Lung (tissue), 12 donors: ENCODE measurements around the gene WNT9B. TPM values are rescaled to one million over a fixed set of nuclear protein-coding genes. Genes with fewer than 3 reads are reported as not detected.

Experiments used
- ATAC-seq: fragments of 200-7000 bp; cut with Tn5 transposase; one replicate; pipeline ENCODE4 v1.9.1; 2020; ENCODE audit warnings: moderate number of reproducible peaks; ENCODE audit not compliant: insufficient read depth, low FRiP score
- DNase-seq, 3 donors: peaks; one replicate each; pipeline ENCODE4 v3.0.0-alpha.2; 2013 to 2017
- H3K27ac ChIP-seq, 2 donors: one replicate each; pipeline ENCODE4 v1.5.1; 2013; ENCODE audit warnings: mild to moderate bottlenecking in 2 of 2, moderate library complexity in 2 of 2, control low read depth in 1 of 2, inconsistent platforms in 1 of 2, low read depth in 1 of 2, low read length in 1 of 2
- H3K27me3 ChIP-seq, 3 donors: one replicate each; pipeline ENCODE4 v1.5.1; 2013; ENCODE audit warnings: low read length in 2 of 3; ENCODE audit not compliant: control insufficient read depth in 3 of 3, insufficient read depth in 3 of 3
- H3K36me3 ChIP-seq, 4 donors: one replicate each; pipeline ENCODE4 v1.5.1; 2013; ENCODE audit warnings: low read length in 4 of 4, mild to moderate bottlenecking in 1 of 4, moderate library complexity in 1 of 4; ENCODE audit not compliant: control insufficient read depth in 4 of 4, insufficient read depth in 4 of 4
- H3K4me1 ChIP-seq, 5 donors: one replicate each; pipeline ENCODE4 v1.5.1; 2013; ENCODE audit warnings: low read length in 5 of 5, mild to moderate bottlenecking in 2 of 5, moderate library complexity in 1 of 5; ENCODE audit not compliant: control insufficient read depth in 5 of 5, insufficient read depth in 5 of 5
- H3K4me3 ChIP-seq: one replicate; pipeline ENCODE4 v1.5.1; 2013; ENCODE audit warnings: mild to moderate bottlenecking, control low read depth, moderate library complexity
- H3K9ac ChIP-seq, 2 donors: one replicate each; pipeline ENCODE4 v1.5.1; 2013; ENCODE audit warnings: low read length in 2 of 2, control low read depth in 1 of 2; ENCODE audit not compliant: insufficient read depth in 1 of 2
- H3K9me3 ChIP-seq, 4 donors: one replicate each; pipeline ENCODE4 v1.5.1; 2013; ENCODE audit warnings: low read length in 3 of 4, mild to moderate bottlenecking in 1 of 4, moderate library complexity in 1 of 4; ENCODE audit not compliant: control insufficient read depth in 4 of 4, insufficient read depth in 3 of 4
- CTCF ChIP-seq: IDR thresholded peaks from 2 replicates; pipeline ENCODE4 v1.5.1; 2012; ENCODE audit warnings: mild to moderate bottlenecking; ENCODE audit errors: control extremely low read depth, extremely low read depth
- WGBS, 2 donors: extraction: QIAGEN DNeasy Blood & Tissue Kit; methylation state at CpG; one replicate each; pipeline ENCODE4 v1.1.7; 2013; 5-methylcytosine and 5-hydroxymethylcytosine counted together
- polyA plus RNA-seq, 2 donors: library from polyadenylated mRNA; stranded (reverse); fragments of 200-250 nt; gene quantifications; one replicate each; pipeline ENCODE4 v1.2.1, GENCODE V29; 2013
- total RNA-seq, 2 donors: library from RNA; depleted of rRNA in 1 of 2; stranded (reverse); fragments of >200 nt in 1 of 2; gene quantifications; one replicate each; pipeline ENCODE4 v1.2.1, GENCODE V29; 2014 to 2021
- donor health status: control.
- donor health status: control.
- donor health status: Bipolar disorder and iron deficiency.
- donor health status: healthy.
- donor health status: DM: yes; HTN: yes; CAD: no.

Gene WNT9B
- total and polyA plus RNA-seq, 4 donors = 0.11 to 0.33 (median 0.17) TPM

GRCh38 chr17:46823657-46824056 lies 27.7 kb upstream of the WNT9B start:
- TF ChIP-seq CTCF = no peak
- Histone ChIP-seq H3K36me3 (no peaks in the 10 kb centered on the region), H3K9me3 (peaks cover 0 to 5% (median 0%) of the 10 kb centered on the region in 4 donors), H3K27ac (no peak overlapping the region), H3K9ac (no peak overlapping the region), H3K4me1 (peaks cover 0 to 14% (median 0%) of the 10 kb centered on the region in 5 donors), H3K27me3 (peaks cover 8 to 50% (median 39%) of the 10 kb centered on the region in 3 donors), H3K4me3 (no peak overlapping the region)
- ATAC-seq (no peak), DNase-seq (no peak)
- 73 to 85% methylated on average over 8 of the region's 8 CpGs for WGBS, 2 donors

GRCh38 chr17:46826116-46826515 lies 25.3 kb upstream of the WNT9B start:
- TF ChIP-seq CTCF = no peak
- Histone ChIP-seq H3K4me1 (peaks cover 0 to 1% (median 0%) of the 10 kb centered on the region in 5 donors), H3K36me3 (no peaks in the 10 kb centered on the region), H3K27ac (no peak overlapping the region), H3K9me3 (peaks cover 0 to 5% (median 0%) of the 10 kb centered on the region in 4 donors), H3K27me3 (peaks cover 8 to 27% (median 19%) of the 10 kb centered on the region in 3 donors), H3K9ac (no peak overlapping the region), H3K4me3 (no peak overlapping the region)
- WGBS, 2 donors = 65 to 70% methylated on average over 1 of the region's 1 CpG
- no peak for DNase-seq
- no peak for ATAC-seq

- Histone ChIP-seq H3K9me3 (peaks cover 0 to 3% (median 0%) of the 10 kb centered on the region in 4 donors), H3K4me3 (no peak overlapping the region), H3K27me3 (peaks cover 1 to 15% (median 9%) of the 10 kb centered on the region in 3 donors), H3K27ac (no peak overlapping the region), H3K4me1 (peaks cover 0 to 4% (median 0%) of the 10 kb centered on the region in 5 donors), H3K9ac (no peak overlapping the region), H3K36me3 (no peaks in the 10 kb centered on the region)
- WGBS, 2 donors = 88 to 90% methylated on average over 2 of the region's 2 CpGs
- TF ChIP-seq CTCF = no peak
- ATAC-seq (no peak), DNase-seq (no peak)
Observed at GRCh38 chr17:46827274-46827673, 24.1 kb upstream of the WNT9B start.
